Endothelial cell of umbilical vein (primary cell): ENCODE data around the gene CST9L.

ENCODE experiments used
- CTCF ChIP-seq, 2 donors: IDR thresholded peaks; 1 replicate in 1 of 2; 2 replicates in 1 of 2; pipeline ENCODE4 v1.5.1; 2011; ENCODE audit warnings: low read length in 2 of 2, mild to moderate bottlenecking in 2 of 2, moderate library complexity in 2 of 2, control low read depth in 1 of 2, inconsistent platforms in 1 of 2, low read depth in 1 of 2; ENCODE audit not compliant: insufficient read depth in 1 of 2; ENCODE audit errors: extremely low read depth in 1 of 2
- MAX ChIP-seq: IDR thresholded peaks from 2 replicates; pipeline ENCODE4 v1.6.1; 2011; ENCODE audit not compliant: insufficient read depth, insufficient read length
- MYC ChIP-seq: IDR thresholded peaks from one replicate; pipeline ENCODE4 v1.6.1; 2011; ENCODE audit warnings: mild to moderate bottlenecking, low read depth, low read length
- POLR2AphosphoS5 ChIP-seq: IDR thresholded peaks from 2 replicates; pipeline ENCODE4 v1.6.1; 2012; ENCODE audit warnings: low read depth, mild to moderate bottlenecking, control low read depth, low read length, moderate library complexity; ENCODE audit not compliant: insufficient read depth

DNA sequence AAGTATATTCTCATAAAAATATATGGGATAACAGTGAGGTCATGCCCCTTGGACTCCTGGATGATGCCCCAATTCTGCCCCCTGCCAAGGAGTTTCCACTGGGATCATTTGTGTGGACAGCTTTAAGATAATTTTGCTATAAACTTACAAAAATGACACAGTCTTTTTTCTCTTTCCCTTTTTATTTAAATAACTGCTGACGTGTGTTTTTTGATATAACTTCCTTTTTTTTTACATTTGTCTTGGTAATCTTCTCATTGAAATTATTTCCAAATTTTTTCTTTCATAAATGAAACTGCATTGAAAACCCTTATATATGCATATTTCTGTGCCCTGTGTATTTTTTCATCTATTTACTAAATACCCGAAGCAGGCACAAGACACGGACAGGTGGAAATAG lies 31.3 kb downstream of the CST9L start:
- no peak for TF ChIP-seq MAX
- no peak for TF ChIP-seq CTCF (IDR thresholded peaks at IDR 0.05; ENCODE audit: extremely low read depth in 1 of 2, insufficient read depth in 1 of 2, low read depth in 1 of 2, low read length in 2 of 2)
- TF ChIP-seq MYC, result no peak
- TF ChIP-seq POLR2AphosphoS5, result no peak
